H9 (cell line): Measurements from ENCODE around the gene VMAC. TPM values are rescaled to one million over a fixed set of nuclear protein-coding genes. Genes with fewer than 3 reads are reported as not detected.

Experiments
- DNase-seq: peaks from one replicate; pipeline ENCODE4 v3.0.0-alpha.2; 2017
- H2AFZ ChIP-seq: one replicate; pipeline ENCODE4 v1.6.1; 2013; ENCODE audit warnings: mild to moderate bottlenecking, low read length, control low read depth, moderate library complexity
- H2AK5ac ChIP-seq: 2 replicates; pipeline ENCODE4 v1.6.1; 2013; ENCODE audit warnings: low read length, control low read depth, mixed read lengths; ENCODE audit not compliant: insufficient read length
- H2BK120ac ChIP-seq: one replicate; pipeline ENCODE4 v1.6.1; 2013; ENCODE audit warnings: low read depth, mild to moderate bottlenecking, low read length, control low read depth, inconsistent platforms; ENCODE audit not compliant: poor library complexity, severe bottlenecking
- H2BK12ac ChIP-seq: 2 replicates; pipeline ENCODE4 v1.6.1; 2013; ENCODE audit warnings: low read length, control low read depth, mixed read lengths, low read depth; ENCODE audit not compliant: insufficient read length
- H2BK15ac ChIP-seq: 2 replicates; pipeline ENCODE4 v1.6.1; 2013; ENCODE audit warnings: low read depth, low read length, control low read depth
- H2BK20ac ChIP-seq: one replicate; pipeline ENCODE4 v1.6.1; 2013; ENCODE audit warnings: low read depth, mild to moderate bottlenecking, low read length, control low read depth, inconsistent platforms; ENCODE audit not compliant: poor library complexity, severe bottlenecking
- H2BK5ac ChIP-seq: 2 replicates; pipeline ENCODE4 v1.6.1; 2013; ENCODE audit warnings: low read length, control low read depth, mixed read lengths; ENCODE audit not compliant: insufficient read length
- H3K14ac ChIP-seq: 2 replicates; pipeline ENCODE4 v1.6.1; 2013; ENCODE audit warnings: low read length, control low read depth; ENCODE audit not compliant: insufficient read depth
- H3K18ac ChIP-seq: 2 replicates; pipeline ENCODE4 v1.6.1; 2013; ENCODE audit warnings: low read depth, mild to moderate bottlenecking, mixed read lengths, low read length, control low read depth; ENCODE audit not compliant: insufficient read length
- H3K23ac ChIP-seq: 2 replicates; pipeline ENCODE4 v1.6.1; 2013; ENCODE audit warnings: low read length, control low read depth, mixed read lengths, low read depth; ENCODE audit not compliant: insufficient read length
- H3K23me2 ChIP-seq: 2 replicates; pipeline ENCODE4 v1.6.1; 2013; ENCODE audit warnings: low read depth, mild to moderate bottlenecking, mixed read lengths, low read length, control low read depth; ENCODE audit not compliant: insufficient read length, poor library complexity, severe bottlenecking
- H3K27ac ChIP-seq: 2 replicates; pipeline ENCODE4 v1.5.1; 2013; ENCODE audit warnings: low read length, control low read depth, mixed read lengths, low read depth; ENCODE audit not compliant: insufficient read length
- H3K27me3 ChIP-seq: 2 replicates; pipeline ENCODE4 v1.6.1; 2013; ENCODE audit warnings: low read length, control low read depth, inconsistent platforms; ENCODE audit not compliant: insufficient read depth
- H3K4ac ChIP-seq: 2 replicates; pipeline ENCODE4 v1.6.1; 2013; ENCODE audit warnings: low read depth, mild to moderate bottlenecking, control low read depth, inconsistent platforms, low read length, moderate library complexity
- H3K4me1 ChIP-seq: 2 replicates; pipeline ENCODE4 v1.6.1; 2013; ENCODE audit warnings: low read length, control low read depth, inconsistent platforms; ENCODE audit not compliant: insufficient read depth
- H3K4me2 ChIP-seq: 2 replicates; pipeline ENCODE4 v1.6.1; 2013; ENCODE audit warnings: low read length, control low read depth, mixed read lengths; ENCODE audit not compliant: insufficient read length, insufficient read depth
- H3K56ac ChIP-seq: 2 replicates; pipeline ENCODE4 v1.6.1; 2013; ENCODE audit warnings: low read depth, mild to moderate bottlenecking, mixed read lengths, low read length, control low read depth; ENCODE audit not compliant: insufficient read length
- H3K79me1 ChIP-seq: 2 replicates; pipeline ENCODE4 v1.6.1; 2013; ENCODE audit warnings: low read depth, mild to moderate bottlenecking, moderate library complexity, low read length, control low read depth, inconsistent platforms; ENCODE audit not compliant: insufficient read depth, poor library complexity, severe bottlenecking
- H3K79me2 ChIP-seq: 2 replicates; pipeline ENCODE4 v1.6.1; 2013; ENCODE audit warnings: low read length, control low read depth, inconsistent platforms; ENCODE audit not compliant: insufficient read depth
- H3K9ac ChIP-seq: 2 replicates; pipeline ENCODE4 v1.6.1; 2013; ENCODE audit warnings: low read length, control low read depth, mixed read lengths; ENCODE audit not compliant: insufficient read length; ENCODE audit errors: extremely low read depth
- H3K9me3 ChIP-seq: one replicate; pipeline ENCODE4 v1.6.1; 2013; ENCODE audit warnings: low read depth, low read length, inconsistent platforms; ENCODE audit not compliant: control insufficient read depth
- H3T11ph ChIP-seq: one replicate; pipeline ENCODE4 v1.6.1; 2013; ENCODE audit warnings: mild to moderate bottlenecking, low read length, control low read depth, inconsistent platforms
- H4K20me1 ChIP-seq: one replicate; pipeline ENCODE4 v1.6.1; 2013; ENCODE audit not compliant: control insufficient read depth, insufficient read length, insufficient read depth
- H4K5ac ChIP-seq: 2 replicates; pipeline ENCODE4 v1.6.1; 2013; ENCODE audit warnings: low read depth, mild to moderate bottlenecking, mixed read lengths, low read length, control low read depth; ENCODE audit not compliant: insufficient read length
- H4K8ac ChIP-seq: replicated peaks from 2 replicates; pipeline ENCODE4 v1.6.1; 2013; ENCODE audit warnings: low read length, control low read depth, mixed read lengths, low read depth; ENCODE audit not compliant: insufficient read length
- H4K91ac ChIP-seq: 2 replicates; pipeline ENCODE4 v1.6.1; 2013; ENCODE audit warnings: low read depth, mild to moderate bottlenecking, moderate library complexity, mixed read lengths, low read length, control low read depth; ENCODE audit not compliant: insufficient read length
- H3K27ac Mint-ChIP-seq, 3 experiments: 2 replicates in 2 of 3; 3 replicates in 1 of 3; pipeline ENCODE4 v1.8.0; 2020 to 2021; ENCODE audit warnings: mixed read lengths in 3 of 3, mild to moderate bottlenecking in 1 of 3, moderate library complexity in 1 of 3
- H3K27me3 Mint-ChIP-seq: 2 replicates; pipeline ENCODE4 v1.8.0; 2021; ENCODE audit warnings: low read depth, mild to moderate bottlenecking, moderate library complexity, mixed read lengths
- H3K36me3 Mint-ChIP-seq, 3 experiments: 2 replicates in 2 of 3; 3 replicates in 1 of 3; pipeline ENCODE4 v1.8.0; 2020 to 2021; ENCODE audit warnings: low read depth in 3 of 3, mixed read lengths in 3 of 3; ENCODE audit not compliant: insufficient read depth in 1 of 3
- H3K4me1 Mint-ChIP-seq, 2 experiments: 2 replicates each; pipeline ENCODE4 v1.8.0; 2020; ENCODE audit warnings: mixed read lengths in 2 of 2
- H3K4me3 Mint-ChIP-seq, 2 experiments: 2 replicates in 1 of 2; 3 replicates in 1 of 2; pipeline ENCODE4 v1.8.0; 2020 to 2021; ENCODE audit warnings: mild to moderate bottlenecking in 2 of 2, mixed read lengths in 2 of 2, moderate library complexity in 1 of 2
- H3K9me3 Mint-ChIP-seq, 2 experiments: 2 replicates in 1 of 2; 3 replicates in 1 of 2; pipeline ENCODE4 v1.8.0; 2020; ENCODE audit warnings: mild to moderate bottlenecking in 2 of 2, mixed read lengths in 2 of 2, moderate library complexity in 1 of 2
- WGBS: extraction: QIAGEN DNeasy Blood & Tissue Kit; methylation state at CpG from one replicate; pipeline ENCODE4 v1.1.7; 2013; ENCODE audit warnings: missing lambda C conversion rate, low lambda C conversion rate, mixed read lengths; ENCODE audit not compliant: insufficient read length; ENCODE audit errors: extremely low coverage; 5-methylcytosine and 5-hydroxymethylcytosine counted together
- total RNA-seq: library from RNA; stranded (reverse); gene quantifications from 2 replicates; pipeline ENCODE4 v1.2.1, GENCODE V29; 2021
- TF ChIP-seq, protein P1 (sequence below): fragments of 200-600 bp; sonication (generic); conservative IDR thresholded peaks from 3 replicates; pipeline ENCODE4 v1.8.0; 2021; ENCODE audit warnings: antibody characterized with exemption, mild to moderate bottlenecking

Gene VMAC
- total RNA-seq, 1 experiment from 2014 or later, result 2.2 TPM

DNA sequence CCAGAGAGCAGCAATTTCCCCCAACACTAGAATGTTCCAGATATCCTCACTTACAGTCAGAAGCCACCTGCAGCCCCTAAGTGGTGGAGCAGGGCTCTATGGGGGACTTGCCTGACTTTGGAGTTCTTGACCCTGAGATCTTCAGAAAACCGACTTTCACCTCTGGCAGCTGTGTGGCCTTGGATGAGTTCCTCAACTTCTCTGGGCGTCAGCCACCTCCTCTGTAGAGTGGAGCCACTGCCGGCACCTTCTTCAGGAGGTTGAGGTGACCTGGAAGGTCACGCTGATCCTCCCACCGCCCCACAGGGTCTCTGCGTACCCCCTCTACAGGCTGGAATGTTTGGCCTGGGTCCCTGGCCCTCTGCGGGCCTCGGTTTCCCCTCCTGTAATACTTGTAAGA lies 27.2 kb upstream of the VMAC start:
- no peak overlapping the region for H2BK120ac ChIP-seq
- H2AK5ac ChIP-seq, result no peak overlapping the region
- no peaks in the 10 kb centered on the region for H3K4me1 ChIP-seq
- Mint-ChIP-seq H3K4me1 (peaks cover 11 to 27% of the 10 kb centered on the region in 2 experiments), H3K4me3 (no peak overlapping the region), H3K27me3 (peaks cover 17% of the 10 kb centered on the region), H3K27ac (no peak overlapping the region), H3K36me3 (no peaks in the 10 kb centered on the region; a peak in 1 of 7 replicates), H3K9me3 (no peaks in the 10 kb centered on the region; a peak in 1 of 5 replicates)
- H3K14ac ChIP-seq, result no peak overlapping the region; the same call in 1 of the 2 replicates
- no peak overlapping the region for H3K27ac ChIP-seq
- H3K4me2 ChIP-seq, result no peak overlapping the region
- no peak overlapping the region for H3K56ac ChIP-seq
- no peak overlapping the region for H2BK20ac ChIP-seq
- no peaks in the 10 kb centered on the region for H3K9me3 ChIP-seq
- H4K8ac ChIP-seq, result no peak overlapping the region
- H2BK5ac ChIP-seq, result no peak overlapping the region
- H3K79me2 ChIP-seq, result no peaks in the 10 kb centered on the region
- no peak overlapping the region for H4K91ac ChIP-seq
- H3K23me2 ChIP-seq, result no peaks in the 10 kb centered on the region
- no peak overlapping the region for H2AFZ ChIP-seq
- H4K5ac ChIP-seq, result no peak overlapping the region
- H4K20me1 ChIP-seq, result no peaks in the 10 kb centered on the region
- no peak for DNase-seq
- H2BK12ac ChIP-seq, result no peak overlapping the region
- H3K27me3 ChIP-seq, result no peaks in the 10 kb centered on the region
- no peak overlapping the region for H3T11ph ChIP-seq
- no peak overlapping the region for H3K4ac ChIP-seq
- TF ChIP-seq, protein P1, sequence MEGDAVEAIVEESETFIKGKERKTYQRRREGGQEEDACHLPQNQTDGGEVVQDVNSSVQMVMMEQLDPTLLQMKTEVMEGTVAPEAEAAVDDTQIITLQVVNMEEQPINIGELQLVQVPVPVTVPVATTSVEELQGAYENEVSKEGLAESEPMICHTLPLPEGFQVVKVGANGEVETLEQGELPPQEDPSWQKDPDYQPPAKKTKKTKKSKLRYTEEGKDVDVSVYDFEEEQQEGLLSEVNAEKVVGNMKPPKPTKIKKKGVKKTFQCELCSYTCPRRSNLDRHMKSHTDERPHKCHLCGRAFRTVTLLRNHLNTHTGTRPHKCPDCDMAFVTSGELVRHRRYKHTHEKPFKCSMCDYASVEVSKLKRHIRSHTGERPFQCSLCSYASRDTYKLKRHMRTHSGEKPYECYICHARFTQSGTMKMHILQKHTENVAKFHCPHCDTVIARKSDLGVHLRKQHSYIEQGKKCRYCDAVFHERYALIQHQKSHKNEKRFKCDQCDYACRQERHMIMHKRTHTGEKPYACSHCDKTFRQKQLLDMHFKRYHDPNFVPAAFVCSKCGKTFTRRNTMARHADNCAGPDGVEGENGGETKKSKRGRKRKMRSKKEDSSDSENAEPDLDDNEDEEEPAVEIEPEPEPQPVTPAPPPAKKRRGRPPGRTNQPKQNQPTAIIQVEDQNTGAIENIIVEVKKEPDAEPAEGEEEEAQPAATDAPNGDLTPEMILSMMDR, result no peak
- no peak overlapping the region for H3K18ac ChIP-seq
- H2BK15ac ChIP-seq, result no peak overlapping the region
- no CpG with 5 or more reads among the region's 8 CpGs for WGBS
- H3K79me1 ChIP-seq, result no peaks in the 10 kb centered on the region
- no peak overlapping the region for H3K9ac ChIP-seq
- no peak overlapping the region for H3K23ac ChIP-seq
